Glutamatergic neuron (in vitro differentiated cells): Measurements from ENCODE around the gene MFAP5. TPM values are rescaled to one million over a fixed set of nuclear protein-coding genes. Genes with fewer than 3 reads are reported as not detected.
"Not testable (repeated sequence)": the region's sequence is repeated elsewhere in the genome, so short reads cannot be mapped to it uniquely, and the experiment has no call there.

Source experiments
- DNase-seq: peaks from one replicate; pipeline ENCODE4 v3.0.0; 2022
- H3K27ac Mint-ChIP-seq: one replicate; pipeline ENCODE4 v1.8.0; 2020; ENCODE audit warnings: mild to moderate bottlenecking, mixed read lengths, inconsistent platforms; ENCODE audit not compliant: unreplicated experiment
- H3K27me3 Mint-ChIP-seq: one replicate; pipeline ENCODE4 v1.8.0; 2020; ENCODE audit warnings: mild to moderate bottlenecking, moderate library complexity, mixed read lengths, inconsistent platforms; ENCODE audit not compliant: unreplicated experiment
- H3K36me3 Mint-ChIP-seq: one replicate; pipeline ENCODE4 v1.8.0; 2020; ENCODE audit warnings: mild to moderate bottlenecking, mixed read lengths, inconsistent platforms; ENCODE audit not compliant: unreplicated experiment
- H3K4me1 Mint-ChIP-seq: one replicate; pipeline ENCODE4 v1.8.0; 2020; ENCODE audit warnings: mild to moderate bottlenecking, low read depth, mixed read lengths, inconsistent platforms; ENCODE audit not compliant: unreplicated experiment
- H3K4me3 Mint-ChIP-seq: one replicate; pipeline ENCODE4 v1.8.0; 2020; ENCODE audit warnings: mild to moderate bottlenecking, mixed read lengths, inconsistent platforms; ENCODE audit not compliant: unreplicated experiment
- H3K9me3 Mint-ChIP-seq: one replicate; pipeline ENCODE4 v1.8.0; 2020; ENCODE audit warnings: mild to moderate bottlenecking, moderate library complexity, mixed read lengths, inconsistent platforms; ENCODE audit not compliant: unreplicated experiment
- total RNA-seq: library from RNA; stranded (reverse); fragmentation: NEBNext Ultra II Directional; extraction: Animal tissue kit (Norgen Biotek cat#: 25700); gene quantifications from one replicate; pipeline ENCODE4 v1.2.1, GENCODE V29; 2021; ENCODE audit not compliant: unreplicated experiment
- TF ChIP-seq, protein P1 (sequence below): fragments of 200-600 bp; sonication (generic); IDR thresholded peaks from one replicate; pipeline ENCODE4 v1.5.0; 2021; ENCODE audit not compliant: partially characterized antibody, unreplicated experiment

The MFAP5 gene
- total RNA-seq, 1 donor from 2014 or later, result not detected

DNA sequence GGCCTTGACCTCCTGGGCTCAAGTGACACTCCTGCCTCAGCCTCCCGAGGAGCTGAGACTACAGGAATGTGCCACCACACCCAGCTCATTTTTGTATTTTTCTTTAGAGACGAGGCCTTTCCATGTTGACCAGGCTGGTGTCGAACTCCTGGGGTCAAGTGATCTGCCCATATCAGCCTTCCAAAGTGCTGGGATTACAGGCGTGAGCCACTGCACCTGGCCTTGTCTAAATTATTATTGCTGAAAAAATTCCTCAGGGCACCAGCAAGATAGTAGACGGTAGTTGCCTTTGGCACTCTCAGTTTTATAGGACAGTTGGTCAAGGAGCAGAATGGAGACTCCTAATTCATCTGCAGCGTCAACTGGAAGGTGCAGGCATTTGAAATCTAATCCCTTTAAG is 47.4 kb downstream of the MFAP5 start:
- H3K4me3 Mint-ChIP-seq, result no peak overlapping the region

DNA sequence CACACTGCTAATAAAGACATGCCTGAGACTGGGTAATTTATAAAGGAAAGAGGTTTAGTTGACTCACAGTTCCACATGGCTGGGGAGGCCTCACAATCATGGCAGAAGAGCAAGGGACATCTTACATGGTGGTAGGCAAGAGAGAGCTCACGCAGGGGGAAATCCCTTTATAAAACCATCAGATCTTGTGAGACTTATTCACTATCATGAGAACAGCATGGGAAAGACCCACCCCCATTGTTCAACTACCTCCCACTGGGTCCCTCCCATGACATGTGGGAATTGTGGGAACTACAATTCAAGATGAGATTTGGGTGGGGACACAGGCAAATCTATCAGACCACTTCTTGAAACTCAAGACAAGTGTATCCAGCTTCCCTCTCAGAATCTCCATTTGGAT is 48.7 kb downstream of the MFAP5 start:
- H3K36me3 Mint-ChIP-seq, H3K27ac Mint-ChIP-seq: not testable (repeated sequence)

More for the DNA sequence above, 47.4 kb downstream of the MFAP5 start:
- DNase-seq, result no peak
- no peaks in the 10 kb centered on the region for H3K36me3 Mint-ChIP-seq
- peaks cover 2% of the 10 kb centered on the region for H3K9me3 Mint-ChIP-seq
- H3K27ac Mint-ChIP-seq, result no peak overlapping the region
- TF ChIP-seq, protein P1, sequence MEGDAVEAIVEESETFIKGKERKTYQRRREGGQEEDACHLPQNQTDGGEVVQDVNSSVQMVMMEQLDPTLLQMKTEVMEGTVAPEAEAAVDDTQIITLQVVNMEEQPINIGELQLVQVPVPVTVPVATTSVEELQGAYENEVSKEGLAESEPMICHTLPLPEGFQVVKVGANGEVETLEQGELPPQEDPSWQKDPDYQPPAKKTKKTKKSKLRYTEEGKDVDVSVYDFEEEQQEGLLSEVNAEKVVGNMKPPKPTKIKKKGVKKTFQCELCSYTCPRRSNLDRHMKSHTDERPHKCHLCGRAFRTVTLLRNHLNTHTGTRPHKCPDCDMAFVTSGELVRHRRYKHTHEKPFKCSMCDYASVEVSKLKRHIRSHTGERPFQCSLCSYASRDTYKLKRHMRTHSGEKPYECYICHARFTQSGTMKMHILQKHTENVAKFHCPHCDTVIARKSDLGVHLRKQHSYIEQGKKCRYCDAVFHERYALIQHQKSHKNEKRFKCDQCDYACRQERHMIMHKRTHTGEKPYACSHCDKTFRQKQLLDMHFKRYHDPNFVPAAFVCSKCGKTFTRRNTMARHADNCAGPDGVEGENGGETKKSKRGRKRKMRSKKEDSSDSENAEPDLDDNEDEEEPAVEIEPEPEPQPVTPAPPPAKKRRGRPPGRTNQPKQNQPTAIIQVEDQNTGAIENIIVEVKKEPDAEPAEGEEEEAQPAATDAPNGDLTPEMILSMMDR, result no peak
- peaks cover 21% of the 10 kb centered on the region for H3K4me1 Mint-ChIP-seq
- no peaks in the 10 kb centered on the region for H3K27me3 Mint-ChIP-seq

DNA sequence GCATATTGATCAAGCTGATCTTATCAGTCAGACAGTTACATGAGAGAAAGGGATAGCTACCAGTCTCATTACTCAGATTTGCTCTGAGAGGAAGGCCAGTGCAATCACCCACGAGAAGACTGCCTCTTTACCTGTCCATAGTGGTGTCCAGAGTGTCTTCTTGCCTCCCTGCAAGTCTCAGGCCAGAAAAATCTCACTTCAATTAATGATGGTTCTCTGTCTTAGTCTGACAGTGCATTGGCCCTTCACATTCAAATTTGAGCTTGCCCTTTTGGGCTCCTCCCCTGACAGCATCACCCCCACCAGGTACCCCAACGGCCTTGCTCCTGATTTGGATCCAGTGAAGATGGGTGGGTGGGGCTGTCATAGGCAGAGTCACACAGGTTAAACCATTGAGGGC is 50.0 kb downstream of the MFAP5 start, which contains the start of gene AICDA:
Gene AICDA, minus strand, starts transcription at position 231 of the 400 bp plus-strand sequence. Its CDS starts 92 bp downstream, at position 139.
- Mint-ChIP-seq H3K36me3 (no peaks in the 10 kb centered on the region), H3K27me3 (no peaks in the 10 kb centered on the region), H3K27ac (no peak within 1 kb of the TSS), H3K4me1 (peaks cover 21% of the 10 kb centered on the region), H3K4me3 (no peak within 1 kb of the TSS), H3K9me3 (peaks cover 2% of the 10 kb centered on the region)
- TF ChIP-seq, protein P1, result no peak
- DNase-seq, result no peak

More for the DNA sequence above, 48.7 kb downstream of the MFAP5 start:
- not testable (repeated sequence) for H3K9me3 Mint-ChIP-seq, H3K4me3 Mint-ChIP-seq, H3K27me3 Mint-ChIP-seq, DNase-seq
- H3K4me1 Mint-ChIP-seq, result peaks cover 21% of the 10 kb centered on the region

DNA sequence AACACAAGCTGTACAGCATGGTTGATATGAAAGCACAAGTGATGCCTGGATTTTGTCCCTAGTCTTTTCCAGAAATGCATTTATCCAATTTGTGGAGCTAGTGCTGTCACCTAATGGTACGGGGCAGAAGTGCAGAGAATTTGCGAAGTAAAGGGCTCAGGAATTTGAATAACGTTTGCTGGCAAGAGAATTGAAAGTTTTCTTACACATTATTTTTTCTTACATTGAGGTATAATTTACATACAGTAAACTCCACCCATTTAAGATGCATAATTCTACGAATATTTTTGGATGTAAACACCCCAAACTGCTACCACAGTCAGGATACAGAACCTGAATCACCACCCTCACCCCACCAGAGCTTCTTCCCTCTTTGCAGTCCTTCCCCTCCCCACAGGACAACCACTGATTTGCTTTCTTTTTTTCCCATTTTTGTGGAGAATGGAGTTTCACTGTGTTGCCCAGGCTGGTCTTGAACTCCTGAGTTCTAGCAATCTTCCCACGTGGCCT is 53.5 kb downstream of the MFAP5 start:
- Mint-ChIP-seq H3K4me3 (no peak overlapping the region), H3K9me3 (peaks cover 2% of the 10 kb centered on the region), H3K4me1 (peaks cover 16% of the 10 kb centered on the region), H3K27ac (no peak overlapping the region), H3K27me3 (peaks cover 2% of the 10 kb centered on the region), H3K36me3 (no peaks in the 10 kb centered on the region)
- DNase-seq, result peak; percentile 31
- TF ChIP-seq, protein P1, result peak; percentile 72

DNA sequence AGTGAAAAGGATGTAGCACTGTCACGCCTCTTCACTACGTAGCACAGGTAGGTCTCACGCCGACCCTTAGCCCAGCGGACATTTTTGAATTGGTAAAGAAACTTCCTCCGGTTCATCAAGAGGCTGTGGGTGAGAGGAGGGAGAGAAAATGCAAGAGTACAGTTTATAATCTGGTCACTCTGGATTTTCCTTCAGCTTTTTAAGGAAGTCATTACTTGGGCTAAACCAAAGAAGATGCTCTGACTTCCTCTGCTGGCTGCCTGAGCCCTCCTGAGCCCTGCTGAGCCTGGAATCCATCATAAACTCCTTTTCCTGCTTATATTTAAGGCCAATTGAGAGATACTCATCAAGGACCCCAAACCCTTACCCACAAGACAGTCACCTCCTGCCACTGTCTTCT is 55.7 kb downstream of the MFAP5 start:
- Mint-ChIP-seq H3K27me3 (peaks cover 2% of the 10 kb centered on the region), H3K27ac (no peak overlapping the region), H3K9me3 (peaks cover 3% of the 10 kb centered on the region), H3K36me3 (no peaks in the 10 kb centered on the region), H3K4me3 (no peak overlapping the region), H3K4me1 (peaks cover 8% of the 10 kb centered on the region)
- DNase-seq, result no peak
- TF ChIP-seq, protein P1, result no peak
